Retinal pigment epithelial cell (primary cell): ENCODE results near the gene ACTC1.

Experiments used
- DNase-seq: peaks from one replicate; pipeline ENCODE4 v3.0.0-alpha.2; 2010; ENCODE audit warnings: low read depth
- H3K4me3 ChIP-seq: 2 replicates; pipeline ENCODE4 v1.5.1; 2011; ENCODE audit warnings: mild to moderate bottlenecking, low read length, control low read depth, moderate library complexity
- CTCF ChIP-seq: conservative IDR thresholded peaks from 2 replicates; pipeline ENCODE4 v1.5.1; 2011; ENCODE audit warnings: low read depth, low read length, control low read depth, inconsistent platforms

Gene ACTC1

GRCh38 chr15:34776606-34777105 lies 18.7 kb downstream of the ACTC1 start:
- no peak for TF ChIP-seq CTCF

GRCh38 chr15:34773917-34774316 lies 21.4 kb downstream of the ACTC1 start:
- TF ChIP-seq CTCF = no peak
- no peak overlapping the region for H3K4me3 ChIP-seq
- DNase-seq = no peak

More at GRCh38 chr15:34776606-34777105, 18.7 kb downstream of the ACTC1 start:
- H3K4me3 ChIP-seq = no peak overlapping the region
- no peak for DNase-seq

- DNase-seq = no peak
- TF ChIP-seq CTCF = no peak
- no peak overlapping the region for H3K4me3 ChIP-seq
Observed at GRCh38 chr15:34773013-34773412, 22.3 kb downstream of the ACTC1 start.

GRCh38 chr15:34772312-34772711 lies 23.0 kb downstream of the ACTC1 start:
- no peak for DNase-seq
- no peak for TF ChIP-seq CTCF
- no peak overlapping the region for H3K4me3 ChIP-seq

GRCh38 chr15:34769711-34770110 lies 25.6 kb downstream of the ACTC1 start:
- DNase-seq = no peak
- no peak for TF ChIP-seq CTCF
- H3K4me3 ChIP-seq = no peak overlapping the region

GRCh38 chr15:34768530-34768929 lies 26.8 kb downstream of the ACTC1 start:
- no peak overlapping the region for H3K4me3 ChIP-seq
- no peak for TF ChIP-seq CTCF
- DNase-seq = no peak

GRCh38 chr15:34765741-34766140 lies 29.6 kb downstream of the ACTC1 start:
- no peak for TF ChIP-seq CTCF
- H3K4me3 ChIP-seq = no peak overlapping the region
- no peak for DNase-seq
